H1 (cell line): ENCODE measurements around the gene RIF1. TPM values are rescaled to one million over a fixed set of nuclear protein-coding genes. Genes with fewer than 3 reads are reported as not detected.

ENCODE experiments used
- ATF3 ChIP-seq: IDR thresholded peaks from 2 replicates; pipeline ENCODE4 v1.6.1; 2011; ENCODE audit warnings: low read depth, mild to moderate bottlenecking, low read length; ENCODE audit not compliant: insufficient read depth
- CEBPB ChIP-seq: IDR thresholded peaks from 2 replicates; pipeline ENCODE4 v1.6.1; 2012; ENCODE audit warnings: low read depth, low read length
- CHD1 ChIP-seq: IDR thresholded peaks from 2 replicates; pipeline ENCODE4 v1.6.1; 2012; ENCODE audit warnings: low read depth, low read length, improper control_type of control experiment
- CHD2 ChIP-seq: IDR thresholded peaks from 2 replicates; pipeline ENCODE4 v1.6.1; 2012; ENCODE audit warnings: low read length, improper control_type of control experiment
- EP300 ChIP-seq, 2 experiments: IDR thresholded peaks; 1 replicate in 1 of 2; 2 replicates in 1 of 2; pipeline ENCODE4 v1.6.1; 2011 to 2012; ENCODE audit warnings: low read depth in 2 of 2, low read length in 2 of 2, mild to moderate bottlenecking in 2 of 2, borderline replicate concordance in 1 of 2, inconsistent platforms in 1 of 2, moderate library complexity in 1 of 2
- EZH2 ChIP-seq: fragments of 200-600 bp; sonication (generic); IDR thresholded peaks from 2 replicates; pipeline ENCODE4 v1.7.1; 2012; ENCODE audit warnings: low read depth, mild to moderate bottlenecking, moderate library complexity, low read length, inconsistent platforms; ENCODE audit not compliant: severe bottlenecking
- HDAC6 ChIP-seq: IDR thresholded peaks from one replicate; pipeline ENCODE4 v1.7.1; 2012; ENCODE audit warnings: low read depth, mild to moderate bottlenecking, inconsistent platforms, low read length, moderate library complexity
- RAD21 ChIP-seq, 2 experiments: IDR thresholded peaks in 1 of 2; conservative IDR thresholded peaks in 1 of 2; 2 replicates each; pipeline ENCODE4 v1.6.1; 2011; ENCODE audit warnings: low read depth in 2 of 2, low read length in 2 of 2, improper control_type of control experiment in 1 of 2, inconsistent platforms in 1 of 2, mild to moderate bottlenecking in 1 of 2, moderate library complexity in 1 of 2
- SAP30 ChIP-seq: fragments of 300-600 bp; sonication (generic); IDR thresholded peaks from 2 replicates; pipeline ENCODE4 v1.7.1; 2012; ENCODE audit warnings: low read length, moderate library complexity, mild to moderate bottlenecking, inconsistent platforms; ENCODE audit not compliant: insufficient read depth, insufficient replicate concordance
- TBP ChIP-seq: IDR thresholded peaks from 2 replicates; pipeline ENCODE4 v1.6.1; 2011; ENCODE audit warnings: low read depth, low read length, improper control_type of control experiment
- polyA plus RNA-seq, 7 experiments: library from polyadenylated mRNA; depleted of rRNA in 3 of 7; stranded (reverse) in 5 of 7; unstranded in 2 of 7; fragments of >200 nt in 5 of 7; fragments of 200-250 nt in 2 of 7; gene quantifications; 1 replicate in 5 of 7; 2 replicates in 1 of 7; 4 replicates in 1 of 7; pipeline versions ENCODE4 v1.2.1 to v1.2.3, GENCODE V29; 2011 to 2013; ENCODE audit warnings: missing spikeins in 2 of 7, mixed read lengths in 2 of 7
- total RNA-seq: library from RNA; stranded (reverse); fragmentation: NEBNext Ultra II Directional; extraction: Animal tissue kit (Norgen Biotek cat#: 25700); gene quantifications from 2 replicates; pipeline ENCODE4 v1.2.1, GENCODE V29; 2021

The RIF1 gene
- total and polyA plus RNA-seq, 2 of the 8 experiments (the other 6 are each of a cell fraction or from before 2014, with no cell fraction given): 9.5 to 104 TPM

DNA sequence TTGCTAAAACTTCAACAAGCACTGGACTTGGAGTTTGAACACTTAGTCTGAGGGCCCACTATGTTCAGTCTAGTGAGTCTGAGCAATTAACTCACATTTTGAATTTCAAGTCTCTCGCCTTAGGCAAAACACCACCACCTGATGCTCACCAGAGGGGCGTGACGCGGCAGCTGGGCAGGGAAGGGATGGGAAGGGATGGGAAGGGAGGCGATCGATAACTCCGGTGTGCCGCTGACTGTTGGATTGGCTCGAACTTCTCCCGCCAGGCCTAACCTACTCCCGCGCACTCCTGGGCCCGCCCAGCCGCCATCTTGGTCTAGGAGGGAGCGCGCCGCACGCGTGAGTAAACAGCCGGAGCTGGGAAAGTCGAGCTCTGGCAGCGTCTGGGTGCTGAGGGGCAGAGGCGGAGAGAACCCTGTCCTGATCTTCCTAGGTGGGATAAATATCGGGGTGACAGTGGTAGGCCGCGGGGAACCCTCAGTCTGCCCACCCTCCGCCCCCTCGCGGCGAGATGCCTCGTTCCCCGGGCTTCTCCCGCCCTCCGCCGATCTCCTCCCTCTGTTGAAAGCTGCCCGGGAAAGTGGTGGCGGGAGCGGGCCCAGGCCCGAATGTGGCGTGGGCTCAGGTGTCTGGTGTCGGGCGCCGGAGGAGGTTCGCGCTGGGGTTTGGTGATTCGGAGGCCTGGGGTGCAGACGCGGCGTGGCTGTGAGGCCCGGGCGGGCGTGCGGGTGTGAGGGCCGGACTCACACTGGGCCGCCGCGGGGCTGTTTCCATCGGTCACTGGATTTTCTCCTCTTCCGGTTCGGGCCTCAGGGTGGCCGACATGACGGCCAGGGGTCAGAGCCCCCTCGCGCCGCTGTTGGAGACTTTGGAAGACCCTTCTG lies at the start of gene RIF1 (continued):
- peak; percentile 48 for TF ChIP-seq SAP30
- TF ChIP-seq EP300 (IDR thresholded peaks at IDR 0.05; ENCODE audit: borderline replicate concordance in 1 of 2, low read depth in 2 of 2, low read length in 2 of 2): peak in 1 of 2 experiments; percentile 80; a peak in 1 of 3 replicates
- no peak for TF ChIP-seq HDAC6
- TF ChIP-seq ATF3: no peak
- no peak for TF ChIP-seq EZH2
- TF ChIP-seq TBP: peak; percentile 86
- peak; percentile 9; the same call in 1 of the 2 replicates for TF ChIP-seq CHD2
- TF ChIP-seq CHD1: no peak
- TF ChIP-seq CEBPB: no peak
- TF ChIP-seq RAD21 (IDR thresholded peaks at IDR 0.05 in 1 of 2, conservative IDR thresholded peaks at IDR 0.05 in 1 of 2; ENCODE audit: low read depth in 2 of 2, low read length in 2 of 2): peak; percentile 0 to 18; a peak in 2 of 4 replicates
